GM21786 (cell line): Measurements from ENCODE around the gene PTCH1.

Source experiments
- ATAC-seq: cut with Tn5 transposase; IDR thresholded peaks from one replicate; pipeline ENCODE4 v1.9.1; 2021; ENCODE audit not compliant: unreplicated experiment

Gene PTCH1

DNA sequence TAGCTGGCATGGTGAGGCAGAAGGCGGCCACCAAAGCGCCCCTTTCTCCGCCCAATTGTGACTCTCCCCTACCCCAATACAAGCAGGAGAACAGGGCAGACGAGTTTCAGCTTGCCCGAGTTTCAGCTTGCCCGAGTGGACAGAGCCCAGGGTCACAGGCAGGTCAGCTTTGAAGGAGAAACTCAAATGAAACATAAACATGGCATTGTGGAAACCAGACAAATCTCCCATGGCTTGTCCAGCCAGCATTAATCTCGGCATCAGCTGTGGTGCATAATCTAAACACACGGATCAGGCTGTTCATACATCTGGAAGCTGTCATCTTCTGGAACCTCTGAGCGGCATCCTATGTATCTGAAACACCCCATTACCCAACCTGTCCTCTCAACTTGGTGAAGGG is 16.9 kb downstream of the PTCH1 start:
- ATAC-seq: no peak

DNA sequence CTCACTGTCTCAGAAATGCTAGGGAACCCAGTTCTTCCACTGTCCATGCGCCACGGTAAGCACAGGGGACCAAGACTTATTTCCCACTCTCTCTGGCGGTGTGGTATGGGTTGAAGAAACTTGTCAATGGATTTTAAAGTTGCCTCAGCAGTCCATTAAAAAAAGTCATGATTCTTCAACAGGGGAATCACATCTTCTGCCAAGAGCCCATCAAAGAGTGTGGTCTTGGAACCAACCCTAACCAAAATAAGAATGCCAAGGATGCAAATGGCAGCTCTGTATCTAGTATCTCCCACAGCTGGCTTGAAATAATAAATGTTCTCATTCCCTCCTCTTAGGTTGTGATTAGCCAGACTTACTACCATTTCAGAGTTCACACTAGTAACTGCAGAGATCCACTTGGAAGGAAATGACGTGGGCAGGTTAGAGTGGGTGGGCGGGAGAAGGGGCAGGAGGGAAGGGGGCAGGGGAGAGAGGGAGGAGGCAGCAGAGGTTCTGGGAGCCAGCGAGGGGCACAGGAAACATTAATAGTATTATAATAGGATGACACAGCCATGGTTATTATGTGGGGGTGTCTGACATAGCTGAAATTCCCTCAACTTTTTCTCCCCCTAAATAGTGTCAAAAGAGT is 17.6 kb downstream of the PTCH1 start:
- ATAC-seq: no peak

GRCh38 chr9:95498641-95499040 is 18.1 kb downstream of the PTCH1 start:
- no peak for ATAC-seq

- no peak for ATAC-seq
These were observed 19.0 kb downstream of the PTCH1 start for GRCh38 chr9:95497772-95498171.

- no peak for ATAC-seq
These were observed 20.1 kb downstream of the PTCH1 start for GRCh38 chr9:95496687-95497086.

DNA sequence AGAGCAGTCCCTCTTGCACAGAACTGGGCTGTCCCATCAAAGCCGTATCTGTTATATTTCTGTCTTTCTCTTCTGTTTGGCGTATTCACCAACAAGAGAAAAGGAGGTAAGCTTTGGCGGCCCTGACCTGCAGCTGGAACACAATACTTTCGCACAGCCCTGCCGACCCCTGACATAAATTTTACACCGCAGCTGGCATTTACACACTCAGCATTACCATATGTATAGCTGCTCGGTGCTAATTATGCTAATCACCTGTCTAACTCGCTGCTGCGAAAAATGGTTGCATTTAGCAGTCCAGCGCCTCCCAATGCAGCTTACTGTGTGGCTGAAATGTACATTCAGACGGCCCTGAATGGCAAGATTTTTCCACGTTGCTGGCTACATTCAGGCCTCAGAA is 20.8 kb downstream of the PTCH1 start:
- ATAC-seq: no peak

GRCh38 chr9:95495529-95495928 is 21.2 kb downstream of the PTCH1 start:
- ATAC-seq: no peak

- peak; percentile 96 for ATAC-seq
These were observed 22.1 kb downstream of the PTCH1 start for GRCh38 chr9:95494416-95495371.

GRCh38 chr9:95494022-95494415 is 22.8 kb downstream of the PTCH1 start:
- no peak for ATAC-seq

DNA sequence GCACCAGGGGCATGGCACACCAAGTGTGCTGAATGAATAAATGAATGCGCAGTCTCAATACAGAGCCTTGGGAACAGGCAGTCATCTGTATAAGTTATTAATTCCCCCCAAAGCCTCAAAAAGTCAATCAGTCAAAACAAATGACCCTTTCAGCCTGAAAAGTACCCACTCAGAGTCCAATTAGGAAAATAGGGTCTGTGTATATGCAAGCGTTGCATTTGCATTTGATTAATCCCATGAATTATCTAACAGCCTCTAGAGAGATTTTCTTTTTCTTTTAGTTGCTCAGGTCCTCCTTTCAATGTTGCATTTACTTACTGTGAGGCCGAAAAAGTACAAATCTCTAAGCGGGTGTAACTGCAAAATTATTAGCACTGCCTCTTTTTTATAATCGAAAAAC is 23.4 kb downstream of the PTCH1 start:
- no peak for ATAC-seq

DNA sequence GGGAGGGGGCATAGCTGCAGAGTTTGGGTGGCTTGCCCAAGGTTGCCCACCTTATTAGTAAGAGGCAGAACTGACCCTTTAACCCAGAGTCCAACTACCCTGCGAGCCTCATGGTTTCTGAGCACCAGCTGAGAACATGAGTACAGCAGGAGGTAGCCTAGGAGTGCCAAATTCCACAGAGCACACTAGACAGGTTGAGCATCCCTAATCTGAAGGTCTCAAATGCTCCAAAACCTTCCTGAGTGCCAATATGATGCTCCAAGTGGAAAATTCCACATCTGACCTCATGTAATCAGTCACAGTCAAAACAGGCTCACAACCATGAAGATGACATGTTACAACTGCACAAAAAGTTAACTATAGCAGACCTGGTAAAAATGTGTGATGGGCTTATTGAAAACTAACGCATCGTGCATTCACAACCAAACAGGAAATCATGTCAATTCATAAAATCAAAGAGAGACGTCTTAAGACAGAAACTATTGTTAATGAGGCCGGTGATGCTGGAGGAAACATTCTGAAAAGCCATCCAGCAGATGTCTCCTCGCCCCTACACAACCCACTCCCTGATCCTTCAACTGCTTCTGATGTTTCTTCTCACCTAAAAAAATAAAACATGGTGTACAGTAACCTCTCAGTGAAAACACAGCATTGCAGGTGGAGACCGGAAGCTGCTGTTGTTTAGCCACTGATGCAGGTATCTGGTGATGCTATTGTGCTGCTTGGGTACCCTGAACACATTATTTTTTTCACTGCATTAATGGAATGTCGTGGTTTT is 25.0 kb downstream of the PTCH1 start:
- no peak for ATAC-seq

DNA sequence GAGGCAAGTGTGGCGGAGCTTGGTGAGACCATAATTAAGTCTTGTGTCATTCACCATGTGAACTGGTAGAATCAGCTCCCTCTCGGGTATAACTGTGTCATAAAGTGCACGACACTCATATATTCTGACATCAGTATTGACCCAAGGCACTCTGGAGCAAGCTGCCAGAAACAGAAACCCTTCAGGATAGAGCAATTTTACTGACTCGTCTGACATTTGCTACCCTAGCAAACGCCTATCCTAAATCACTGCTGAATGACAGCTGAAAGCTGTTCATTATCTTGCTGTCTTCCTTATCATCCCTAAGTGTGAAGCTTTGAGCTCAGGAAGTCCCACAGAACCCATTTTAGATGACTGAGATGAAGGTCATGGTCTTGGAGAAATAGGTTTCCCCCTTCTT is 27.8 kb downstream of the PTCH1 start:
- ATAC-seq: no peak

DNA sequence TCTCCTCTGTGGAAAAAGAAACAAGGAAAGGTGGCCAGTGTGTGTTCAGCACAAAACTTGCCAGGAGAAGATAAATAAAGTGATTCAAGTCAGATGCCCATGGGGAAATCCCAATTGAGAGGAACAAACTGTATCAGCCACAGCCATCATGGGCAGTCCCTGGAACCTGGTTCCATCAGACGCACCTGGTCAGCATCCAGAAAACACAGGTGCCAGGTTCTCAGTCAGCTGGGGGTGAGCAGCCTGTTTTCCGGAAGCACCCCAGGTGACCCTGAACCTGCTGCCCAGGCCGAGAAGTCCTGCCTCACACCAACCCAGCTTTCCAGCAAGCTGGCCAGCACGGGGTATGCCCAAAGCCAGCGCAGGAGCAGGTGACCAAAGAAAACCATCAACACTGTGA is 30.5 kb downstream of the PTCH1 start:
- no peak for ATAC-seq

GRCh38 chr9:95484225-95484624 is 32.5 kb downstream of the PTCH1 start:
- no peak for ATAC-seq

GRCh38 chr9:95483431-95483830 is 33.3 kb downstream of the PTCH1 start:
- ATAC-seq: no peak

GRCh38 chr9:95482621-95483020 is 34.1 kb downstream of the PTCH1 start:
- ATAC-seq: no peak

GRCh38 chr9:95481000-95481399 is 35.8 kb downstream of the PTCH1 start:
- no peak for ATAC-seq

DNA sequence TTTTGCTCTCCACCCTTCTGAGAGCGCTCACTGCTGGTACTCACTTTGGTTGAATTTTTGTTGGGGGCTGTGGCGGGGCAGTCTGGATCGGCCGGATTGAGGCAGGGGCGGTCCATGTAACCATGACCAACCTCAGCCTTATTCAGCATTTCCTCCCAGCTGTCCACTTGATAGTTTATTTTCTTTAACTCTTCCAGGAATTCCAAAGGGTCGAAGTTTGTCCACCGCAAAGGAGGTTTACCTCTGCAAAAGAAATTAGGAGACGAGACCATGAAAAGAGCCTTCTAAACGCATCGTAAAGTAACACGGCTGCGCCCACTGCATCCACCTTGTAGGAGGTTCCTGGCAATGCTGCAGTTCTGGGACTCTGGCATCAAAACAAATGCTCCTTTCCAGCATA is 36.4 kb downstream of the PTCH1 start:
- no peak for ATAC-seq

GRCh38 chr9:95479330-95479729 is 37.4 kb downstream of the PTCH1 start:
- no peak for ATAC-seq

DNA sequence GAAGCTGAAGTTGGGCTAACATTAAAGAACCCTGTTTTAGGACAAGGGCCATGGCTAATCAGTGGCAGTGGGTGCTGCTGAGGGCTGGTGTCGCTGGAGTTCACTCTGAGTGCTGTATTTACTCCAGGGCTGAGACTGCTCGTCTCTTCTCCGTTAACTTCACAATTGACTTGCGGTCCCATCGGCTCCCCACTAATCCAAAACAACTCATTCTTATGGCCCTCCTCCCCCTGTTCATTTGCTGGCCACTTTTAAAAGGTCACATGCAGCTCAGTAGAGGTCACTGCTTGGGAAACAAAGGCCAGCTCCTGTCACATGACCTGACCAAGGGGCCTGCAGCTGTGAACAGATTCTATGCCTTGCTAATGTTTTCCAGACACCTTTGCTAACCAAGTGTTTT is 38.4 kb downstream of the PTCH1 start:
- ATAC-seq: no peak

- ATAC-seq: no peak
These were observed 38.9 kb downstream of the PTCH1 start for GRCh38 chr9:95477885-95478284.

- ATAC-seq: no peak
These were observed 39.3 kb downstream of the PTCH1 start for GRCh38 chr9:95477441-95477840.
